Activated gamma-delta T cell treated with Interleukin-2 at 50 U/mL for 16 hours (primary cell): Measurements from ENCODE around the gene STAMBP.
"Not testable (repeated sequence)": the region's sequence is repeated elsewhere in the genome, so short reads cannot be mapped to it uniquely, and the experiment has no call there.

Experiments
- DNase-seq: peaks from one replicate; pipeline ENCODE4 v3.0.0-alpha.2; 2020

Gene STAMBP

GRCh38 chr2:73828818-73829570, at the start of gene STAMBP:
Gene STAMBP, plus strand, starts transcription at chr2:73828961. Its CDS starts 1,896 bp downstream, at chr2:73830857.
- peak; percentile 83 for DNase-seq

- DNase-seq = peak; percentile 97
Observed at GRCh38 chr2:73779467-73780236, 49.1 kb upstream of the STAMBP start, which contains the start of gene DUSP11. Gene DUSP11, minus strand, starts transcription at chr2:73780103. Its CDS starts 129 bp downstream, at chr2:73779974.

- no peak for DNase-seq
Observed at GRCh38 chr2:73780237-73780582, 48.6 kb upstream of the STAMBP start.

- not testable (repeated sequence) for DNase-seq
Observed at GRCh38 chr2:73783402-73783801, 45.4 kb upstream of the STAMBP start.

GRCh38 chr2:73783883-73784282, 44.9 kb upstream of the STAMBP start, which contains the start of gene C2orf78:
Gene C2orf78, plus strand, starts transcription at chr2:73784183. Its CDS starts 127 bp downstream, at chr2:73784310.
- not testable (repeated sequence) for DNase-seq

GRCh38 chr2:73811878-73812277, 16.9 kb upstream of the STAMBP start:
- no peak for DNase-seq

- no peak for DNase-seq
Observed at GRCh38 chr2:73812635-73813034, 16.1 kb upstream of the STAMBP start.

GRCh38 chr2:73818296-73818695, 10.5 kb upstream of the STAMBP start:
- DNase-seq = no peak

- DNase-seq = no peak
Observed at GRCh38 chr2:73821227-73821626, 7.5 kb upstream of the STAMBP start.

- no peak for DNase-seq
Observed at GRCh38 chr2:73821669-73822068, 7.1 kb upstream of the STAMBP start.

- no peak for DNase-seq
Observed at GRCh38 chr2:73822276-73822675, 6.5 kb upstream of the STAMBP start.

GRCh38 chr2:73822991-73823390, 5.8 kb upstream of the STAMBP start:
- DNase-seq = no peak

- DNase-seq = no peak
Observed at GRCh38 chr2:73823416-73823815, 5.3 kb upstream of the STAMBP start.

- peak; percentile 38 for DNase-seq
Observed at GRCh38 chr2:73823916-73824523, 4.7 kb upstream of the STAMBP start.

- DNase-seq = no peak
Observed at GRCh38 chr2:73825408-73825807, 3.4 kb upstream of the STAMBP start.

GRCh38 chr2:73827018-73827417, 1.7 kb upstream of the STAMBP start:
- DNase-seq = no peak

- no peak for DNase-seq
Observed at GRCh38 chr2:73827660-73828388, 937 bp upstream of the STAMBP start.

- DNase-seq = no peak
Observed at GRCh38 chr2:73828389-73828817, 358 bp upstream of the STAMBP start.

- DNase-seq = peak; percentile 16
Observed at GRCh38 chr2:73830871-73831401, 2.2 kb downstream of the STAMBP start.

GRCh38 chr2:73832930-73833329, 4.2 kb downstream of the STAMBP start:
- no peak for DNase-seq

- no peak for DNase-seq
Observed at GRCh38 chr2:73836141-73836943, 7.6 kb downstream of the STAMBP start.
